HG02610 (cell line): ENCODE results near the gene PGAP3.

Experiments used
- ATAC-seq: cut with Tn5 transposase; IDR thresholded peaks from one replicate; pipeline ENCODE4 v1.9.1; 2021; ENCODE audit warnings: mild to moderate bottlenecking, moderate library complexity; ENCODE audit not compliant: unreplicated experiment

The PGAP3 gene

GRCh38 chr17:39660397-39661385, 27.2 kb downstream of the PGAP3 start:
- no peak for ATAC-seq

- ATAC-seq: no peak
Measured at GRCh38 chr17:39660011-39660360, 27.9 kb downstream of the PGAP3 start.

GRCh38 chr17:39659279-39660010, 28.4 kb downstream of the PGAP3 start:
- no peak for ATAC-seq

GRCh38 chr17:39658760-39659159, 29.1 kb downstream of the PGAP3 start:
- ATAC-seq: no peak

GRCh38 chr17:39658346-39658745, 29.5 kb downstream of the PGAP3 start:
- no peak for ATAC-seq

GRCh38 chr17:39655105-39655504, 32.8 kb downstream of the PGAP3 start:
- ATAC-seq: no peak

- no peak for ATAC-seq
Measured at GRCh38 chr17:39653662-39654331, 34.1 kb downstream of the PGAP3 start.

- no peak for ATAC-seq
Measured at GRCh38 chr17:39653316-39653661, 34.6 kb downstream of the PGAP3 start.

- no peak for ATAC-seq
Measured at GRCh38 chr17:39652587-39653315, 35.1 kb downstream of the PGAP3 start.

GRCh38 chr17:39651923-39652586, 35.8 kb downstream of the PGAP3 start:
- ATAC-seq: no peak

GRCh38 chr17:39650121-39650579, 37.7 kb downstream of the PGAP3 start:
- ATAC-seq: no peak

- ATAC-seq: no peak
Measured at GRCh38 chr17:39648616-39649366, 39.1 kb downstream of the PGAP3 start.

GRCh38 chr17:39647256-39647655, 40.6 kb downstream of the PGAP3 start:
- ATAC-seq: no peak

- ATAC-seq: no peak
Measured at GRCh38 chr17:39643271-39643670, 44.6 kb downstream of the PGAP3 start.

GRCh38 chr17:39642291-39643074, 45.4 kb downstream of the PGAP3 start:
- ATAC-seq: no peak

GRCh38 chr17:39641883-39642282, 46.0 kb downstream of the PGAP3 start:
- ATAC-seq: no peak

GRCh38 chr17:39641097-39641496, 46.8 kb downstream of the PGAP3 start:
- ATAC-seq: no peak

- ATAC-seq: no peak
Measured at GRCh38 chr17:39640591-39641031, 47.2 kb downstream of the PGAP3 start.
